HepG2 (cell line): ENCODE results near the gene MAPK8. TPM values are rescaled to one million over a fixed set of nuclear protein-coding genes. Genes with fewer than 3 reads are reported as not detected.

Experiments
- CREM ChIP-seq, 2 experiments: sonication (generic) in 1 of 2; formaldehyde crosslinking in 1 of 2; IDR thresholded peaks; 2 replicates each; pipeline versions ENCODE4 v1.4.0 to v1.6.1; 2016 to 2020; ENCODE audit warnings: antibody characterized with exemption in 1 of 2, mild to moderate bottlenecking in 1 of 2, missing genetic modification reagents in 1 of 2
- ETV5 ChIP-seq: IDR thresholded peaks from 2 replicates; pipeline ENCODE4 v1.6.1; 2018; ENCODE audit warnings: missing biosample characterization, missing genetic modification reagents, inconsistent platforms, borderline replicate concordance
- FOXO1 ChIP-seq: sonication (generic); formaldehyde crosslinking; IDR thresholded peaks from 2 replicates; pipeline ENCODE4 v1.4.0; 2020; ENCODE audit warnings: missing genetic modification reagents
- GABPA ChIP-seq, 2 experiments: IDR thresholded peaks; 2 replicates each; pipeline ENCODE4 v1.6.1; 2011 to 2016; ENCODE audit warnings: low read depth in 2 of 2, low read length in 1 of 2, missing biosample characterization in 1 of 2, missing genetic modification characterization in 1 of 2
- MAFG ChIP-seq: sonication (generic); formaldehyde crosslinking; IDR thresholded peaks from 2 replicates; pipeline ENCODE4 v1.5.1; 2020; ENCODE audit warnings: mild to moderate bottlenecking, missing genetic modification reagents
- RXRA ChIP-seq: sonication (generic); formaldehyde crosslinking; IDR thresholded peaks from 2 replicates; pipeline ENCODE4 v1.5.1; 2020; ENCODE audit warnings: missing genetic modification reagents
- polyA plus RNA-seq, 8 experiments: library from polyadenylated mRNA; depleted of rRNA in 3 of 8; stranded (reverse) in 7 of 8; unstranded in 1 of 8; fragments of >200 nt; fragmentation: Illumina TruSeq in 4 of 8; extraction: Trizol in 4 of 8; gene quantifications; 2 replicates each; pipeline versions ENCODE4 v1.2.1 to v1.2.3, GENCODE V29; 2011 to 2016; ENCODE audit warnings: low read depth in 4 of 8, missing spikeins in 1 of 8, mixed read lengths in 1 of 8; ENCODE audit not compliant: insufficient read depth in 1 of 8
- total RNA-seq, 5 experiments: library from RNA; depleted of rRNA; stranded (reverse); fragments of >200 nt; fragmentation: Illumina TruSeq; extraction: Trizol; gene quantifications; 2 replicates each; pipeline ENCODE4 v1.2.3, GENCODE V29; 2016; ENCODE audit warnings: low read depth in 1 of 5
- TF ChIP-seq, protein P1 (sequence below): sonication (generic); formaldehyde crosslinking; IDR thresholded peaks from 2 replicates; pipeline ENCODE4 v1.8.0; 2022; ENCODE audit warnings: low read depth, missing genetic modification reagents
- TF ChIP-seq, protein P2 (sequence below): sonication (generic); formaldehyde crosslinking; IDR thresholded peaks from 2 replicates; pipeline ENCODE4 v1.5.0; 2020; ENCODE audit warnings: mild to moderate bottlenecking, missing genetic modification reagents, moderate library complexity
- TF ChIP-seq, protein P3 (sequence below): sonication (generic); formaldehyde crosslinking; IDR thresholded peaks from 2 replicates; pipeline ENCODE4 v1.5.0; 2020; ENCODE audit warnings: mild to moderate bottlenecking, low read depth, missing genetic modification reagents, borderline replicate concordance
- TF ChIP-seq, protein P4 (sequence below): sonication (generic); formaldehyde crosslinking; IDR thresholded peaks from 2 replicates; pipeline ENCODE4 v1.4.0; 2020; ENCODE audit warnings: missing genetic modification reagents
- TF ChIP-seq, protein P5 (sequence below): sonication (generic); formaldehyde crosslinking; IDR thresholded peaks from 2 replicates; pipeline ENCODE4 v1.9.0; 2022; ENCODE audit warnings: missing genetic modification reagents, mild to moderate bottlenecking, borderline replicate concordance
- TF ChIP-seq, protein P6 (sequence below): IDR thresholded peaks from 2 replicates; pipeline ENCODE4 v1.6.1; 2016; ENCODE audit warnings: missing biosample characterization, missing genetic modification reagents, low read depth
- TF ChIP-seq, protein P7 (sequence below): sonication (generic); formaldehyde crosslinking; IDR thresholded peaks from 2 replicates; pipeline ENCODE4 v1.8.1; 2023; ENCODE audit warnings: missing genetic modification reagents, inconsistent platforms, borderline replicate concordance

MAPK8 gene
- total and polyA plus RNA-seq, 2 of the 13 experiments (the other 11 are each of a cell fraction or from before 2014, with no cell fraction given) = 41.6 to 47.3 TPM

DNA sequence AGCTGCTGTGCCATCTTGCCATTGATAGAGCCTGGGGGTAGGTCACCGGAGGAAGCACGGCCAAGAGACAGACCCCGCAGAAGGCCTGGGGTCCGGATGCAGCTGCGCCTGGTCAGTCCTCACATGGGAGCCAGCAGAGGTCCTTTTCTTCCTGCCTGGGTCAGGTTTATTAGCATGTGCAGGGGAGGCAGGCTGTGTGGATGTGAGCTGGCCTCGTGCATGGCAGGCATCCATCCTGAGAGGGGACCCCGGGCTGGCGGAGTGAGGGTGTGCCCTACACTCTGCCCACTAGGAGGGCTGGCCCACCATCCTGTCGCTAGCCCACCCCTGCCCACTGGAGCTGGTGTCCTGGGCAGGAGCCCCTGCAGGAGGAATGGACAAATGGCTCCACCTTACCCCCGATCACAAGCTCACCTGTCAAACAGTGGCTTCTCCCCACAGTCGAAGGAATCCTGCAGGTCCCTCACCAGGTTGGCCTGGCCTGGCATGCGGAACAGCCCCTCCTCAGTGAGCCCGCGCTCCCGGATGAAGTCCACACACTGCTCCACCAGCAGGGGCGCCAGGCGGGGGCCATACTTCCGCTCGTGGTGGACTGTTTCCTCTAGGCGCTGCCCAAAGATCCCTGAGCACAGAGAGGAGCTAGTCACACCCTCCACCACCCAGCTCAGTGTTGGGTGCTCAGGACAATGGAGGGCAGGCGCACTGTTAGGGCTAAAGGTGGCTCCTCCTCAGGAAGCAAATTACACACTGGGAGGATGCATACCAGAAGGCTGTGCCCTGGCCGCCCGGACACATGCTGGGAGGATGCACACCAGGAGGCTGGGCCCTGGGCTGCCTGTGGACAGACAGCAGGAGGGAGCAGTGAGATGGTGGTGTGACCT, 153.0 kb downstream of the MAPK8 start (continued):
- TF ChIP-seq, protein P1, sequence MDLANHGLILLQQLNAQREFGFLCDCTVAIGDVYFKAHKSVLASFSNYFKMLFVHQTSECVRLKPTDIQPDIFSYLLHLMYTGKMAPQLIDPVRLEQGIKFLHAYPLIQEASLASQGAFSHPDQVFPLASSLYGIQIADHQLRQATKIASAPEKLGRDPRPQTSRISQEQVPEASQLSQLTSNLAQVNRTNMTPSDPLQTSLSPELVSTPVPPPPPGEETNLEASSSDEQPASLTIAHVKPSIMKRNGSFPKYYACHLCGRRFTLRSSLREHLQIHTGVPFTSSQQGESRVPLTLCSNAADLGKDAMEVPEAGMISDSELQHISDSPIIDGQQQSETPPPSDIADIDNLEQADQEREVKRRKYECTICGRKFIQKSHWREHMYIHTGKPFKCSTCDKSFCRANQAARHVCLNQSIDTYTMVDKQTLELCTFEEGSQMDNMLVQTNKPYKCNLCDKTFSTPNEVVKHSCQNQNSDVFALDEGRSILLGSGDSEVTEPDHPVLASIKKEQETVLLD (CRISPR knock-in tag) = no peak
- TF ChIP-seq, protein P2, sequence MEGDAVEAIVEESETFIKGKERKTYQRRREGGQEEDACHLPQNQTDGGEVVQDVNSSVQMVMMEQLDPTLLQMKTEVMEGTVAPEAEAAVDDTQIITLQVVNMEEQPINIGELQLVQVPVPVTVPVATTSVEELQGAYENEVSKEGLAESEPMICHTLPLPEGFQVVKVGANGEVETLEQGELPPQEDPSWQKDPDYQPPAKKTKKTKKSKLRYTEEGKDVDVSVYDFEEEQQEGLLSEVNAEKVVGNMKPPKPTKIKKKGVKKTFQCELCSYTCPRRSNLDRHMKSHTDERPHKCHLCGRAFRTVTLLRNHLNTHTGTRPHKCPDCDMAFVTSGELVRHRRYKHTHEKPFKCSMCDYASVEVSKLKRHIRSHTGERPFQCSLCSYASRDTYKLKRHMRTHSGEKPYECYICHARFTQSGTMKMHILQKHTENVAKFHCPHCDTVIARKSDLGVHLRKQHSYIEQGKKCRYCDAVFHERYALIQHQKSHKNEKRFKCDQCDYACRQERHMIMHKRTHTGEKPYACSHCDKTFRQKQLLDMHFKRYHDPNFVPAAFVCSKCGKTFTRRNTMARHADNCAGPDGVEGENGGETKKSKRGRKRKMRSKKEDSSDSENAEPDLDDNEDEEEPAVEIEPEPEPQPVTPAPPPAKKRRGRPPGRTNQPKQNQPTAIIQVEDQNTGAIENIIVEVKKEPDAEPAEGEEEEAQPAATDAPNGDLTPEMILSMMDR (CRISPR knock-in tag) = peak; percentile 50
- TF ChIP-seq, protein P3, sequence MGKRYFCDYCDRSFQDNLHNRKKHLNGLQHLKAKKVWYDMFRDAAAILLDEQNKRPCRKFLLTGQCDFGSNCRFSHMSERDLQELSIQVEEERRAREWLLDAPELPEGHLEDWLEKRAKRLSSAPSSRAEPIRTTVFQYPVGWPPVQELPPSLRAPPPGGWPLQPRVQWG (CRISPR knock-in tag) = no peak
- TF ChIP-seq RXRA (CRISPR knock-in tag) (no peak), ETV5 (peak; percentile 65), FOXO1 (no peak), CREM (IDR thresholded peaks at IDR 0.05) (no peak), CREM (CRISPR knock-in tag; IDR thresholded peaks at IDR 0.05) (no peak), GABPA (IDR thresholded peaks at IDR 0.05; ENCODE audit: low read depth, low read length) (peak; percentile 51), GABPA (CRISPR knock-in tag; IDR thresholded peaks at IDR 0.05; ENCODE audit: low read depth) (peak; percentile 77), MAFG (CRISPR knock-in tag) (no peak)
- TF ChIP-seq, protein P4, sequence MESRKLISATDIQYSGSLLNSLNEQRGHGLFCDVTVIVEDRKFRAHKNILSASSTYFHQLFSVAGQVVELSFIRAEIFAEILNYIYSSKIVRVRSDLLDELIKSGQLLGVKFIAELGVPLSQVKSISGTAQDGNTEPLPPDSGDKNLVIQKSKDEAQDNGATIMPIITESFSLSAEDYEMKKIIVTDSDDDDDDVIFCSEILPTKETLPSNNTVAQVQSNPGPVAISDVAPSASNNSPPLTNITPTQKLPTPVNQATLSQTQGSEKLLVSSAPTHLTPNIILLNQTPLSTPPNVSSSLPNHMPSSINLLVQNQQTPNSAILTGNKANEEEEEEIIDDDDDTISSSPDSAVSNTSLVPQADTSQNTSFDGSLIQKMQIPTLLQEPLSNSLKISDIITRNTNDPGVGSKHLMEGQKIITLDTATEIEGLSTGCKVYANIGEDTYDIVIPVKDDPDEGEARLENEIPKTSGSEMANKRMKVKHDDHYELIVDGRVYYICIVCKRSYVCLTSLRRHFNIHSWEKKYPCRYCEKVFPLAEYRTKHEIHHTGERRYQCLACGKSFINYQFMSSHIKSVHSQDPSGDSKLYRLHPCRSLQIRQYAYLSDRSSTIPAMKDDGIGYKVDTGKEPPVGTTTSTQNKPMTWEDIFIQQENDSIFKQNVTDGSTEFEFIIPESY (CRISPR knock-in tag) = 0 out of 2 replicates have a peak, but pooled peaks have one; percentile 50
- TF ChIP-seq, protein P5, sequence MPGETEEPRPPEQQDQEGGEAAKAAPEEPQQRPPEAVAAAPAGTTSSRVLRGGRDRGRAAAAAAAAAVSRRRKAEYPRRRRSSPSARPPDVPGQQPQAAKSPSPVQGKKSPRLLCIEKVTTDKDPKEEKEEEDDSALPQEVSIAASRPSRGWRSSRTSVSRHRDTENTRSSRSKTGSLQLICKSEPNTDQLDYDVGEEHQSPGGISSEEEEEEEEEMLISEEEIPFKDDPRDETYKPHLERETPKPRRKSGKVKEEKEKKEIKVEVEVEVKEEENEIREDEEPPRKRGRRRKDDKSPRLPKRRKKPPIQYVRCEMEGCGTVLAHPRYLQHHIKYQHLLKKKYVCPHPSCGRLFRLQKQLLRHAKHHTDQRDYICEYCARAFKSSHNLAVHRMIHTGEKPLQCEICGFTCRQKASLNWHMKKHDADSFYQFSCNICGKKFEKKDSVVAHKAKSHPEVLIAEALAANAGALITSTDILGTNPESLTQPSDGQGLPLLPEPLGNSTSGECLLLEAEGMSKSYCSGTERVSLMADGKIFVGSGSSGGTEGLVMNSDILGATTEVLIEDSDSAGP = peak; percentile 44; the same call in 1 of the 2 replicates
- TF ChIP-seq, protein P6, sequence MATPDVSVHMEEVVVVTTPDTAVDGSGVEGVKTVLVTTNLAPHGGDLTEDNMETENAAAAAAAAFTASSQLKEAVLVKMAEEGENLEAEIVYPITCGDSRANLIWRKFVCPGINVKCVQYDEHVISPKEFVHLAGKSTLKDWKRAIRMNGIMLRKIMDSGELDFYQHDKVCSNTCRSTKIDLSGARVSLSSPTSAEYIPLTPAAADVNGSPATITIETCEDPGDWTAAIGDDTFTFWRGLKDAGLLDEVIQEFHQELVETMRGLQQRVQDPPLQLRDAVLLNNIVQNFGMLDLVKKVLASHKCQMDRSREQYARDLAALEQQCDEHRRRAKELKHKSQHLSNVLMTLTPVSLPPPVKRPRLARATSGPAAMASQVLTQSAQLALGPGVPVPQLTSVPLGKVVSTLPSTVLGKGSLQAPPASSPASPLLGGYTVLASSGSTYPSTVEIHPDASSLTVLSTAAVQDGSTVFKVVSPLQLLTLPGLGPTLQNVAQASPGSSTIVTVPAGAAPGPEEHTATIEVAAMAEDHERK = no peak
- TF ChIP-seq, protein P7, sequence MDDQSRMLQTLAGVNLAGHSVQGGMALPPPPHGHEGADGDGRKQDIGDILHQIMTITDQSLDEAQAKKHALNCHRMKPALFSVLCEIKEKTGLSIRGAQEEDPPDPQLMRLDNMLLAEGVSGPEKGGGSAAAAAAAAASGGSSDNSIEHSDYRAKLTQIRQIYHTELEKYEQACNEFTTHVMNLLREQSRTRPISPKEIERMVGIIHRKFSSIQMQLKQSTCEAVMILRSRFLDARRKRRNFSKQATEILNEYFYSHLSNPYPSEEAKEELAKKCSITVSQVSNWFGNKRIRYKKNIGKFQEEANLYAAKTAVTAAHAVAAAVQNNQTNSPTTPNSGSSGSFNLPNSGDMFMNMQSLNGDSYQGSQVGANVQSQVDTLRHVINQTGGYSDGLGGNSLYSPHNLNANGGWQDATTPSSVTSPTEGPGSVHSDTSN = no peak
- TF ChIP-seq, all 625 proteins: peak for 10
